ENCODE measurements around the gene NRG3.

- TF ChIP-seq POLR2A (IDR thresholded peaks at IDR 0.05; ENCODE audit: low read depth, low read length) (no peak), TAF1 (IDR thresholded peaks at IDR 0.05; ENCODE audit: borderline replicate concordance, low read depth, low read length) (no peak), POLR2AphosphoS5 (IDR thresholded peaks at IDR 0.05; ENCODE audit: low read depth, low read length) (no peak)
These were observed 1033.8 kb downstream of the NRG3 start for GRCh38 chr10:82908751-82909150.

All from GM12892 (cell line).